SK-N-SH (cell line): Measurements from ENCODE around the gene HDLBP. TPM values are rescaled to one million over a fixed set of nuclear protein-coding genes. Genes with fewer than 3 reads are reported as not detected.

Experiments used
- CTCF ChIA-PET: fragments of 300-600, 350-600 bp; formaldehyde crosslinking; extraction: SDS; loops from one replicate; lab custom pipeline; 2021; lab: Yijun Ruan, JAX
- POLR2A ChIA-PET: fragments of 350-600 bp; sonication (Branson Sonifier 250); formaldehyde crosslinking; extraction: SDS; loops from one replicate; lab custom pipeline; 2020; ENCODE audit warnings: antibody characterized with exemption, inconsistent platforms; lab: Yijun Ruan, JAX
- DNase-seq: peaks from one replicate; pipeline ENCODE4 v3.0.0; 2012
- H2AFZ ChIP-seq: fragments of 200-600 bp; sonication (generic); 2 replicates; pipeline ENCODE4 v1.8.1; 2016; ENCODE audit warnings: antibody characterized with exemption, mild to moderate bottlenecking, low read depth
- H3F3A ChIP-seq: fragments of 200-600 bp; sonication (generic); replicated peaks from 2 replicates; pipeline ENCODE3; 2016; ENCODE audit warnings: antibody characterized with exemption, mild to moderate bottlenecking; ENCODE audit not compliant: insufficient read depth
- H3K27ac ChIP-seq, 2 experiments: fragments of 200-500 bp in 1 of 2; fragments of 200-600 bp in 1 of 2; sonication (Bioruptor generic) in 1 of 2; sonication (generic), shearing (Covaris generic) in 1 of 2; 2 replicates each; pipeline versions ENCODE4 v1.5.1 to v1.6.1; 2014 to 2016; ENCODE audit warnings: low read depth in 2 of 2, inconsistent platforms in 1 of 2, low read length in 1 of 2, mild to moderate bottlenecking in 1 of 2, mixed read lengths in 1 of 2
- H3K27me3 ChIP-seq: fragments of 200-600 bp; sonication (generic), shearing (Covaris generic); 2 replicates; pipeline ENCODE4 v1.6.1; 2016; ENCODE audit warnings: mixed run types; ENCODE audit not compliant: insufficient read depth
- H3K36me3 ChIP-seq, 2 experiments: fragments of 200-500 bp in 1 of 2; fragments of 200-600 bp in 1 of 2; sonication (Bioruptor generic) in 1 of 2; sonication (generic) in 1 of 2; replicated peaks in 1 of 2; 2 replicates each; pipeline versions ENCODE3 to v1.5.1; 2014 to 2016; ENCODE audit warnings: low read length in 1 of 2, mild to moderate bottlenecking in 1 of 2; ENCODE audit not compliant: insufficient read depth in 2 of 2, control insufficient read depth in 1 of 2
- H3K4me1 ChIP-seq, 2 experiments: fragments of 200-500 bp in 1 of 2; fragments of 200-600 bp in 1 of 2; sonication (Bioruptor generic) in 1 of 2; sonication (generic), shearing (Covaris generic) in 1 of 2; 2 replicates each; pipeline versions ENCODE4 v1.5.1 to v1.6.1; 2014 to 2016; ENCODE audit warnings: low read depth in 1 of 2, low read length in 1 of 2, mixed run types in 1 of 2; ENCODE audit not compliant: insufficient read depth in 2 of 2, control insufficient read depth in 1 of 2
- H3K4me2 ChIP-seq: fragments of 200-600 bp; sonication (generic), shearing (Covaris generic); 2 replicates; pipeline ENCODE4 v1.6.1; 2017; ENCODE audit warnings: mixed run types
- H3K4me3 ChIP-seq, 2 experiments: fragments of 200-500 bp in 1 of 2; fragments of 200-600 bp in 1 of 2; sonication (Bioruptor generic) in 1 of 2; sonication (generic), shearing (Covaris generic) in 1 of 2; 2 replicates each; pipeline versions ENCODE4 v1.5.1 to v1.8.1; 2014 to 2016; ENCODE audit warnings: low read depth in 2 of 2, inconsistent platforms in 1 of 2, low read length in 1 of 2, mild to moderate bottlenecking in 1 of 2, mixed read lengths in 1 of 2, moderate library complexity in 1 of 2
- H3K79me2 ChIP-seq: fragments of 200-600 bp; sonication (generic); 2 replicates; pipeline ENCODE4 v1.8.1; 2017; ENCODE audit warnings: mild to moderate bottlenecking; ENCODE audit not compliant: insufficient read depth
- H3K9ac ChIP-seq: fragments of 200-600 bp; sonication (generic); 2 replicates; pipeline ENCODE4 v1.6.1; 2017; ENCODE audit warnings: mixed run types
- H3K9me2 ChIP-seq: fragments of 200-600 bp; sonication (generic); 2 replicates; pipeline ENCODE4 v1.6.1; 2017; ENCODE audit warnings: mixed run types
- H3K9me3 ChIP-seq: fragments of 200-600 bp; sonication (generic); 2 replicates; pipeline ENCODE4 v1.6.1; 2017; ENCODE audit warnings: mixed run types, mild to moderate bottlenecking, moderate library complexity
- H4K20me1 ChIP-seq: fragments of 200-600 bp; sonication (generic); 2 replicates; pipeline ENCODE4 v1.6.1; 2017; ENCODE audit warnings: mild to moderate bottlenecking, mixed run types; ENCODE audit not compliant: insufficient read depth
- CTCF ChIP-seq: fragments of 200-600 bp; sonication (generic); IDR thresholded peaks from 2 replicates; pipeline ENCODE4 v1.6.1; 2017; ENCODE audit warnings: antibody characterized with exemption, mild to moderate bottlenecking, moderate library complexity
- EZH2phosphoT487 ChIP-seq: fragments of 200-600 bp; sonication (generic); IDR thresholded peaks from 2 replicates; pipeline ENCODE4 v1.6.1; 2017; ENCODE audit warnings: low read depth, mixed run types, mild to moderate bottlenecking, antibody characterized with exemption, moderate library complexity, borderline replicate concordance
- FOSL2 ChIP-seq: IDR thresholded peaks from 2 replicates; pipeline ENCODE4 v1.4.0; 2012; ENCODE audit warnings: low read depth, mild to moderate bottlenecking, moderate library complexity, borderline replicate concordance
- FOXJ3 ChIP-seq: sonication (generic); formaldehyde crosslinking; IDR thresholded peaks from 2 replicates; pipeline ENCODE4 v1.5.1; 2020; ENCODE audit warnings: mild to moderate bottlenecking, missing genetic modification reagents
- JUND ChIP-seq: IDR thresholded peaks from 2 replicates; pipeline ENCODE4 v1.4.0; 2012
- MEF2A ChIP-seq: IDR thresholded peaks from 2 replicates; pipeline ENCODE4 v1.4.0; 2012; ENCODE audit warnings: low read depth, borderline replicate concordance
- NFIC ChIP-seq: IDR thresholded peaks from 2 replicates; pipeline ENCODE4 v1.4.0; 2012; ENCODE audit warnings: borderline replicate concordance
- NRF1 ChIP-seq: IDR thresholded peaks from 2 replicates; pipeline ENCODE4 v1.6.1; 2012; ENCODE audit warnings: low read depth, mild to moderate bottlenecking, low read length
- TAF1 ChIP-seq: IDR thresholded peaks from 2 replicates; pipeline ENCODE4 v1.6.1; 2012; ENCODE audit warnings: low read depth, mild to moderate bottlenecking, low read length, moderate library complexity, borderline replicate concordance
- ZBTB33 ChIP-seq: IDR thresholded peaks from 2 replicates; pipeline ENCODE4 v1.4.0; 2012; ENCODE audit warnings: low read depth, borderline replicate concordance
- WGBS: methylation state at CpG from one replicate; pipeline ENCODE4 v1.1.6; 2017; ENCODE audit warnings: low lambda C conversion rate; 5-methylcytosine and 5-hydroxymethylcytosine counted together
- polyA plus RNA-seq, 3 experiments: library from polyadenylated mRNA; depleted of rRNA; stranded (reverse); fragments of >200 nt; gene quantifications; 2 replicates each; pipeline ENCODE4 v1.2.3, GENCODE V29; 2012
- TF ChIP-seq, protein P1 (sequence below): fragments of 150-350 bp; IDR thresholded peaks from 2 replicates; pipeline ENCODE4 v1.6.1; 2016; ENCODE audit warnings: mild to moderate bottlenecking, low read depth, low read length

HDLBP gene
- polyA plus RNA-seq, 1 of the 3 experiments (the other 2 are of a cell fraction), result 263 TPM

DNA sequence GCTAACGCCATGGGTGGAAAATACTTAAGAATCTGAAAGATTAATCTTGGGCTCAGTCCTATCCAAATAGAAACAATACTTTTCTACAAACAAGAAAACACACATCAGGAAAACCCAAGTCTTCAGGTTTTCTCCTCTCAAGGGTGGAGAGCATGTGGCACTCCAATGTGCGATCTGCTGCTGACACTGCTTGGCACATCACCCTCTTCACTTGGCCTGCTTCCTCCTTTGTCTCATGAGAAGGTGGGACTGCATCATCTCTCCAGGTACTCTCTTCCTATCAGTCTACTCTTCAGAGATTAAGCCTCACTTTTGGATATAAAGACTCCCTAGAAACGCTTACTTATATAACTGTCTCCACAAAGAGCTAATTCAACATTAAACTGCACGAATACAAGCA lies 26.4 kb downstream of the HDLBP start (continued):
- TF ChIP-seq TAF1 (no peak), FOSL2 (no peak), JUND (no peak), EZH2phosphoT487 (no peak), NRF1 (no peak), ZBTB33 (no peak)
- TF ChIP-seq, protein P1, sequence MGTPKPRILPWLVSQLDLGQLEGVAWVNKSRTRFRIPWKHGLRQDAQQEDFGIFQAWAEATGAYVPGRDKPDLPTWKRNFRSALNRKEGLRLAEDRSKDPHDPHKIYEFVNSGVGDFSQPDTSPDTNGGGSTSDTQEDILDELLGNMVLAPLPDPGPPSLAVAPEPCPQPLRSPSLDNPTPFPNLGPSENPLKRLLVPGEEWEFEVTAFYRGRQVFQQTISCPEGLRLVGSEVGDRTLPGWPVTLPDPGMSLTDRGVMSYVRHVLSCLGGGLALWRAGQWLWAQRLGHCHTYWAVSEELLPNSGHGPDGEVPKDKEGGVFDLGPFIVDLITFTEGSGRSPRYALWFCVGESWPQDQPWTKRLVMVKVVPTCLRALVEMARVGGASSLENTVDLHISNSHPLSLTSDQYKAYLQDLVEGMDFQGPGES, result no peak

- Histone ChIP-seq H3K4me1 (peaks cover 5 to 10% of the 10 kb centered on the region in 2 experiments; a peak in 2 of 4 replicates), H2AFZ (no peak overlapping the region), H3K4me2 (no peak overlapping the region), H4K20me1 (peaks cover 66% of the 10 kb centered on the region), H3F3A (no peaks in the 10 kb centered on the region), H3K9me2 (no peaks in the 10 kb centered on the region), H3K9me3 (no peaks in the 10 kb centered on the region), H3K27me3 (no peaks in the 10 kb centered on the region), H3K27ac (no peak overlapping the region), H3K79me2 (peaks cover 98% of the 10 kb centered on the region), H3K4me3 (no peak overlapping the region), H3K9ac (no peak overlapping the region), H3K36me3 (peaks cover 3 to 14% of the 10 kb centered on the region in 2 experiments)
- no peak for DNase-seq
- WGBS, result 87% methylated on average over 3 of the region's 3 CpGs
- POLR2A ChIA-PET, result interaction anchor here (1.2 kb wide), 1 partner anchor 69 kb away, joined by 3 read pairs; no protein-coding TSS in a partner anchor
- no peak for TF ChIP-seq CTCF
- no peak for TF ChIP-seq NRF1
- no peak for TF ChIP-seq FOXJ3 (CRISPR knock-in tag)
- TF ChIP-seq NFIC, result no peak
- TF ChIP-seq TAF1, result no peak
- no peak for TF ChIP-seq MEF2A
- CTCF ChIA-PET, result interaction anchor here (5.8 kb wide), 1 partner anchor 27 kb away, joined by 29 read pairs; the partner anchor contains the start of genes HDLBP and SEPTIN2
Measured at GRCh38 chr2:241288324-241288888, 27.1 kb downstream of the HDLBP start.
